K562 (cell line): ENCODE data around the gene SOHLH1. TPM values are rescaled to one million over a fixed set of nuclear protein-coding genes. Genes with fewer than 3 reads are reported as not detected.

Experiments
- ATAC-seq: fragments of 200-7000 bp; cut with Tn5 transposase; 3 replicates; pipeline ENCODE4 v1.9.1; 2020; ENCODE audit warnings: moderate library complexity
- BruUV-seq: library from RNA; stranded (reverse); fragments of 400-500 nt; replicated peaks from 2 replicates; lab custom pipeline; 2021; lab: Mats Ljungman, UMichigan
- CTCF ChIA-PET: fragments of 300-600 bp; formaldehyde crosslinking; extraction: SDS; loops from one replicate; lab custom pipeline; 2021; ENCODE audit warnings: low intra/inter-chr PET ratio; lab: Yijun Ruan, JAX
- POLR2A ChIA-PET: fragments of 300-600, 350-650 bp; sonication (Branson Sonifier 250); formaldehyde crosslinking; extraction: SDS; loops from one replicate; lab custom pipeline; 2021; ENCODE audit warnings: antibody characterized with exemption, inconsistent platforms; lab: Yijun Ruan, JAX
- DNase-seq, 4 experiments: peaks; one replicate each; pipeline versions ENCODE4 v3.0.0 to v3.0.0-alpha.2; 2011 to 2018; ENCODE audit warnings: low spot score in 3 of 4, mixed read lengths in 3 of 4; ENCODE audit errors: extremely low read depth in 1 of 4
- FAIRE-seq: peaks from 2 replicates; lab custom pipeline; 2011; peaks lifted over from hg19 to GRCh38; lab: Jason Lieb, UNC
- H2AFZ ChIP-seq: 2 replicates; pipeline ENCODE4 v1.6.0; 2011; ENCODE audit warnings: low read depth, low read length, control low read depth, inconsistent platforms
- H3K27ac ChIP-seq: fragments of 200-600 bp; 3 replicates; pipeline ENCODE4 v1.8.0; 2011; ENCODE audit warnings: low read depth, mild to moderate bottlenecking, control low read depth, inconsistent platforms, low read length, moderate library complexity, mixed read lengths; ENCODE audit errors: extremely low read depth
- H3K27me3 ChIP-seq, 2 experiments: fragments of 300-600 bp in 1 of 2; 2 replicates in 1 of 2; 3 replicates in 1 of 2; pipeline versions ENCODE4 v1.6.0 to v1.8.0; 2011; ENCODE audit warnings: inconsistent platforms in 2 of 2, low read length in 2 of 2, mild to moderate bottlenecking in 1 of 2, mixed read lengths in 1 of 2, moderate library complexity in 1 of 2; ENCODE audit not compliant: control insufficient read depth in 2 of 2, insufficient read depth in 2 of 2
- H3K36me3 ChIP-seq: fragments of 300-600 bp; 3 replicates; pipeline ENCODE4 v1.8.0; 2011; ENCODE audit warnings: mild to moderate bottlenecking, low read length, inconsistent platforms; ENCODE audit not compliant: control insufficient read depth, insufficient read depth
- H3K4me1 ChIP-seq, 2 experiments: fragments of 200-600 bp in 1 of 2; replicated peaks in 1 of 2; 2 replicates in 1 of 2; 3 replicates in 1 of 2; pipeline versions ENCODE4 v1.5.1 to v1.8.0; 2011; ENCODE audit warnings: inconsistent platforms in 2 of 2, low read length in 2 of 2, mild to moderate bottlenecking in 1 of 2, mixed read lengths in 1 of 2, moderate library complexity in 1 of 2; ENCODE audit not compliant: control insufficient read depth in 2 of 2, insufficient read depth in 2 of 2
- H3K4me2 ChIP-seq: 2 replicates; pipeline ENCODE4 v1.6.1; 2011; ENCODE audit warnings: low read length, control low read depth, inconsistent platforms, mixed read lengths; ENCODE audit not compliant: insufficient read depth
- H3K4me3 ChIP-seq: fragments of 200-600 bp; sonication (generic), shearing (Covaris generic); 2 replicates; pipeline ENCODE4 v1.5.1; 2016; ENCODE audit warnings: control low read depth, inconsistent platforms
- H3K79me2 ChIP-seq: fragments of 200-600 bp; 3 replicates; pipeline ENCODE4 v1.8.0; 2011; ENCODE audit warnings: low read length, inconsistent platforms; ENCODE audit not compliant: control insufficient read depth, insufficient read depth
- H3K9ac ChIP-seq, 2 experiments: 2 replicates each; pipeline versions ENCODE4 v1.6.0 to v1.6.1; 2011; ENCODE audit warnings: low read depth in 2 of 2, low read length in 2 of 2, control low read depth in 1 of 2, inconsistent platforms in 1 of 2, mild to moderate bottlenecking in 1 of 2, mixed read lengths in 1 of 2; ENCODE audit not compliant: insufficient read depth in 1 of 2
- H3K9me1 ChIP-seq: one replicate; pipeline ENCODE4 v1.6.0; 2011; ENCODE audit warnings: inconsistent platforms, mild to moderate bottlenecking, low read length, moderate library complexity; ENCODE audit not compliant: control insufficient read depth, insufficient read depth
- H3K9me3 ChIP-seq: replicated peaks from 2 replicates; pipeline ENCODE4 v1.5.1; 2011; ENCODE audit warnings: low read depth, low read length, inconsistent platforms; ENCODE audit not compliant: control insufficient read depth, insufficient read depth
- H4K20me1 ChIP-seq: replicated peaks from 2 replicates; pipeline ENCODE4 v1.6.1; 2011; ENCODE audit warnings: low read length, inconsistent platforms, mixed read lengths; ENCODE audit not compliant: control insufficient read depth, insufficient read depth
- ARID1B ChIP-seq: fragments of 450-650 bp; IDR thresholded peaks from 2 replicates; pipeline ENCODE4 v1.6.1; 2016; ENCODE audit warnings: antibody characterized with exemption, mild to moderate bottlenecking, inconsistent platforms
- CBFA2T3 ChIP-seq: fragments of 450-650 bp; IDR thresholded peaks from 2 replicates; pipeline ENCODE4 v1.6.1; 2017
- CBX1 ChIP-seq: sonication (generic); IDR thresholded peaks from 2 replicates; pipeline ENCODE4 v1.6.1; 2016; ENCODE audit warnings: antibody characterized with exemption, low read depth, mild to moderate bottlenecking
- KLF16 ChIP-seq: IDR thresholded peaks from 2 replicates; pipeline ENCODE4 v1.6.1; 2016; ENCODE audit warnings: antibody characterized with exemption
- MED1 ChIP-seq: sonication (generic); formaldehyde crosslinking; IDR thresholded peaks from 2 replicates; pipeline ENCODE4 v1.8.1; 2023; ENCODE audit warnings: missing genetic modification reagents, borderline replicate concordance
- ZFP36 ChIP-seq: fragments of 150-350 bp; IDR thresholded peaks from 2 replicates; pipeline ENCODE4 v1.6.1; 2018; ENCODE audit warnings: low read length, low read depth; ENCODE audit not compliant: partially characterized antibody
- WGBS: fragments of 100-300 bp; shearing (Covaris generic); methylation state at CpG from one replicate; pipeline ENCODE4 v1.1.6; 2016; ENCODE audit warnings: low coverage, mixed read lengths; ENCODE audit not compliant: insufficient coverage; ENCODE audit errors: missing lambda C conversion rate; 5-methylcytosine and 5-hydroxymethylcytosine counted together
- in situ Hi-C: fragments of 300-500 bp; cut with MboI; formaldehyde crosslinking; loops from 4 replicates; pipeline ENCODE4 v1.15.0; 2018; ENCODE audit warnings: inconsistent platforms, mixed read lengths
- intact Hi-C: fragments of 100-400 bp; cut with micrococcal nuclease; formaldehyde crosslinking; loops from 2 replicates; pipeline ENCODE4 v1.14.2; 2022
- polyA plus RNA-seq, 8 experiments: library from polyadenylated mRNA; depleted of rRNA in 4 of 8; stranded (reverse) in 5 of 8; unstranded in 3 of 8; fragments of >200 nt; fragmentation: Nextera tagmentation in 2 of 8; fragmentation: Illumina TruSeq in 1 of 8; extraction: Ambion mirVana in 2 of 8; extraction: Trizol in 1 of 8; gene quantifications; 2 replicates each; pipeline versions ENCODE4 v1.2.1 to v1.2.3, GENCODE V29; 2011 to 2014; ENCODE audit warnings: inconsistent platforms in 1 of 8, missing spikeins in 1 of 8
- total RNA-seq, 7 experiments: library from RNA; depleted of rRNA in 6 of 7; stranded (reverse); fragments of >200 nt in 6 of 7; fragmentation: Illumina TruSeq in 2 of 7; extraction: Trizol in 2 of 7; gene quantifications; 2 replicates each; pipeline versions ENCODE4 v1.2.1 to v1.2.3, GENCODE V29; 2011 to 2021; ENCODE audit warnings: low replicate concordance in 1 of 7
- TF ChIP-seq, protein P1 (sequence below), 2 experiments: fragments of 450-650 bp; IDR thresholded peaks; 2 replicates each; pipeline ENCODE4 v1.6.1; 2018; ENCODE audit warnings: mild to moderate bottlenecking in 2 of 2, low read depth in 1 of 2; ENCODE audit not compliant: partially characterized antibody in 2 of 2
- TF ChIP-seq, protein P2 (sequence below): sonication (generic); formaldehyde crosslinking; IDR thresholded peaks from 2 replicates; pipeline ENCODE4 v1.8.0; 2022; ENCODE audit warnings: mild to moderate bottlenecking, missing genetic modification reagents
- TF ChIP-seq, protein P3 (sequence below): IDR thresholded peaks from 2 replicates; pipeline ENCODE4 v1.6.1; 2011; ENCODE audit warnings: borderline replicate concordance, low read depth, mild to moderate bottlenecking, moderate library complexity, low read length; ENCODE audit not compliant: insufficient read depth, poor library complexity, severe bottlenecking

Gene SOHLH1
- total and polyA plus RNA-seq, 9 of the 15 experiments (the other 6 are each of a cell fraction or from before 2014, with no cell fraction given) = 0.17 to 0.41 (median 0.29) TPM; not detected in 6

DNA sequence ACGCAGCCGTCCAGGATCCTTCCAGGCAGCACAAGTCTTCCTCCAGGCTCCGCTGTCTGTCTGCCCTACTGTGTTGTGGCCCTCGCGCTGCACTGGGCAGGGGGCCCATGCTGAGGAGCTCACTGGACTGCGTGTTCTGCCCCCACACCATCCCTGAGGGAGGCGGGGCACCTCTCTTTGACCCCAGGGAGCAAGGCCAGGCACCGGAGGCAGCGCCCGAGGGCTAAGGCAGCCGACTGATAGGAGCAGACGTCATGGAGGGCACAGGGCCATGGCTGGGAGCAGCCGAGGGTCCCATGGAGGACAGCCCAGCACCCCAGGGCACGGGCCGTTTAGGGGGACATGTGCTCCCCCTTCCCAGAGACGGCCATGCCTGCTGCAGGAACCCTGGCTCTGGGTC, 49.4 kb upstream of the SOHLH1 start:
- no peak overlapping the region for H3K4me3 ChIP-seq
- H3K27me3 ChIP-seq = peaks cover 14 to 58% of the 10 kb centered on the region in 2 experiments; a peak in 3 of 5 replicates
- BruUV-seq = no TSS peak
- no peak for ATAC-seq
- H3K36me3 ChIP-seq = no peaks in the 10 kb centered on the region
- H3K4me1 ChIP-seq = peaks cover 0 to 28% of the 10 kb centered on the region in 2 experiments; a peak in 1 of 5 replicates
- no peaks in the 10 kb centered on the region for H3K9me3 ChIP-seq
- no peak overlapping the region for H3K27ac ChIP-seq
- 2% methylated on average over 15 of the region's 16 CpGs for WGBS
- intact Hi-C loops = no loop called here
- ChIA-PET CTCF (no interaction called here), POLR2A (no interaction called here)
- DNase-seq = no peak
- H2AFZ ChIP-seq = no peak overlapping the region
- H4K20me1 ChIP-seq = peaks cover 4% of the 10 kb centered on the region; the same call in 1 of the 2 replicates
- H3K9me1 ChIP-seq = no peaks in the 10 kb centered on the region
- in situ Hi-C loops = no loop called here
- TF ChIP-seq, protein P1, sequence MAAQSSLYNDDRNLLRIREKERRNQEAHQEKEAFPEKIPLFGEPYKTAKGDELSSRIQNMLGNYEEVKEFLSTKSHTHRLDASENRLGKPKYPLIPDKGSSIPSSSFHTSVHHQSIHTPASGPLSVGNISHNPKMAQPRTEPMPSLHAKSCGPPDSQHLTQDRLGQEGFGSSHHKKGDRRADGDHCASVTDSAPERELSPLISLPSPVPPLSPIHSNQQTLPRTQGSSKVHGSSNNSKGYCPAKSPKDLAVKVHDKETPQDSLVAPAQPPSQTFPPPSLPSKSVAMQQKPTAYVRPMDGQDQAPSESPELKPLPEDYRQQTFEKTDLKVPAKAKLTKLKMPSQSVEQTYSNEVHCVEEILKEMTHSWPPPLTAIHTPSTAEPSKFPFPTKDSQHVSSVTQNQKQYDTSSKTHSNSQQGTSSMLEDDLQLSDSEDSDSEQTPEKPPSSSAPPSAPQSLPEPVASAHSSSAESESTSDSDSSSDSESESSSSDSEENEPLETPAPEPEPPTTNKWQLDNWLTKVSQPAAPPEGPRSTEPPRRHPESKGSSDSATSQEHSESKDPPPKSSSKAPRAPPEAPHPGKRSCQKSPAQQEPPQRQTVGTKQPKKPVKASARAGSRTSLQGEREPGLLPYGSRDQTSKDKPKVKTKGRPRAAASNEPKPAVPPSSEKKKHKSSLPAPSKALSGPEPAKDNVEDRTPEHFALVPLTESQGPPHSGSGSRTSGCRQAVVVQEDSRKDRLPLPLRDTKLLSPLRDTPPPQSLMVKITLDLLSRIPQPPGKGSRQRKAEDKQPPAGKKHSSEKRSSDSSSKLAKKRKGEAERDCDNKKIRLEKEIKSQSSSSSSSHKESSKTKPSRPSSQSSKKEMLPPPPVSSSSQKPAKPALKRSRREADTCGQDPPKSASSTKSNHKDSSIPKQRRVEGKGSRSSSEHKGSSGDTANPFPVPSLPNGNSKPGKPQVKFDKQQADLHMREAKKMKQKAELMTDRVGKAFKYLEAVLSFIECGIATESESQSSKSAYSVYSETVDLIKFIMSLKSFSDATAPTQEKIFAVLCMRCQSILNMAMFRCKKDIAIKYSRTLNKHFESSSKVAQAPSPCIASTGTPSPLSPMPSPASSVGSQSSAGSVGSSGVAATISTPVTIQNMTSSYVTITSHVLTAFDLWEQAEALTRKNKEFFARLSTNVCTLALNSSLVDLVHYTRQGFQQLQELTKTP (IDR thresholded peaks at IDR 0.05; ENCODE audit: low read depth in 1 of 2, partially characterized antibody in 2 of 2) = no peak
- TF ChIP-seq KLF16 (no peak), MED1 (CRISPR knock-in tag) (no peak), CBFA2T3 (no peak), ZFP36 (no peak), ARID1B (no peak), CBX1 (no peak)
- TF ChIP-seq, protein P2, sequence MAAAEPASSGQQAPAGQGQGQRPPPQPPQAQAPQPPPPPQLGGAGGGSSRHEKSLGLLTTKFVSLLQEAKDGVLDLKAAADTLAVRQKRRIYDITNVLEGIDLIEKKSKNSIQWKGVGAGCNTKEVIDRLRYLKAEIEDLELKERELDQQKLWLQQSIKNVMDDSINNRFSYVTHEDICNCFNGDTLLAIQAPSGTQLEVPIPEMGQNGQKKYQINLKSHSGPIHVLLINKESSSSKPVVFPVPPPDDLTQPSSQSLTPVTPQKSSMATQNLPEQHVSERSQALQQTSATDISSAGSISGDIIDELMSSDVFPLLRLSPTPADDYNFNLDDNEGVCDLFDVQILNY = no peak
- TF ChIP-seq, protein P3, sequence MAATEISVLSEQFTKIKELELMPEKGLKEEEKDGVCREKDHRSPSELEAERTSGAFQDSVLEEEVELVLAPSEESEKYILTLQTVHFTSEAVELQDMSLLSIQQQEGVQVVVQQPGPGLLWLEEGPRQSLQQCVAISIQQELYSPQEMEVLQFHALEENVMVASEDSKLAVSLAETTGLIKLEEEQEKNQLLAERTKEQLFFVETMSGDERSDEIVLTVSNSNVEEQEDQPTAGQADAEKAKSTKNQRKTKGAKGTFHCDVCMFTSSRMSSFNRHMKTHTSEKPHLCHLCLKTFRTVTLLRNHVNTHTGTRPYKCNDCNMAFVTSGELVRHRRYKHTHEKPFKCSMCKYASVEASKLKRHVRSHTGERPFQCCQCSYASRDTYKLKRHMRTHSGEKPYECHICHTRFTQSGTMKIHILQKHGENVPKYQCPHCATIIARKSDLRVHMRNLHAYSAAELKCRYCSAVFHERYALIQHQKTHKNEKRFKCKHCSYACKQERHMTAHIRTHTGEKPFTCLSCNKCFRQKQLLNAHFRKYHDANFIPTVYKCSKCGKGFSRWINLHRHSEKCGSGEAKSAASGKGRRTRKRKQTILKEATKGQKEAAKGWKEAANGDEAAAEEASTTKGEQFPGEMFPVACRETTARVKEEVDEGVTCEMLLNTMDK = no peak
- H3K4me2 ChIP-seq = no peak overlapping the region
- FAIRE-seq = no peak
- no peak overlapping the region for H3K9ac ChIP-seq
- no peaks in the 10 kb centered on the region for H3K79me2 ChIP-seq
